Measurements from ENCODE around the gene OPN1SW.

- no peak for TF ChIP-seq CTCF (IDR thresholded peaks at IDR 0.05)
- no peak for TF ChIP-seq EP300 (IDR thresholded peaks at IDR 0.05; ENCODE audit: low read depth)
- no peak for TF ChIP-seq POLR2A (IDR thresholded peaks at IDR 0.05)
- TF ChIP-seq POLR2AphosphoS5 (IDR thresholded peaks at IDR 0.05) = no peak
These were observed 46.1 kb upstream of the OPN1SW start for GRCh38 chr7:128821724-128822123.

Measured in transverse colon (tissue), 4 donors.